ENCODE data around the gene ZMYND12.

DNA sequence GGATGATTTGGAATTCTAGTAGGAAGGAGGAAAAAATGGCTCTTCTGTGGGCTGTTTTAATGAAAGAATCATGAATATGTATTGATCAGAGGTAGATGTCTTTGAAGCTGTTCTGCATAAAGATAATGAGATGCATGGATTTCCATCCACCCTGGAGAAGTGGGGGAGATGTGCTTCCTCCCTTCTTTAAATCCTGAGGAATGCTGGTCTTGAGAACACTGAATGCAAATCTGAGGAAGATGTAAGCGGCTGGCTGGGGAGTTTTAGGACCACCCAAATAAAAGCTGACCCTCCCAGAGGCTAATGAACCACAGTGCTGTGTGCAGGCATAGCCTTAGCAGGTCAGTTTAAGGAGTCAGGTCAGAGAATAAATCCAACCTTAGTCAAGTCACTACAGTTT, 37.3 kb downstream of the ZMYND12 start:
- TF ChIP-seq, protein P1, sequence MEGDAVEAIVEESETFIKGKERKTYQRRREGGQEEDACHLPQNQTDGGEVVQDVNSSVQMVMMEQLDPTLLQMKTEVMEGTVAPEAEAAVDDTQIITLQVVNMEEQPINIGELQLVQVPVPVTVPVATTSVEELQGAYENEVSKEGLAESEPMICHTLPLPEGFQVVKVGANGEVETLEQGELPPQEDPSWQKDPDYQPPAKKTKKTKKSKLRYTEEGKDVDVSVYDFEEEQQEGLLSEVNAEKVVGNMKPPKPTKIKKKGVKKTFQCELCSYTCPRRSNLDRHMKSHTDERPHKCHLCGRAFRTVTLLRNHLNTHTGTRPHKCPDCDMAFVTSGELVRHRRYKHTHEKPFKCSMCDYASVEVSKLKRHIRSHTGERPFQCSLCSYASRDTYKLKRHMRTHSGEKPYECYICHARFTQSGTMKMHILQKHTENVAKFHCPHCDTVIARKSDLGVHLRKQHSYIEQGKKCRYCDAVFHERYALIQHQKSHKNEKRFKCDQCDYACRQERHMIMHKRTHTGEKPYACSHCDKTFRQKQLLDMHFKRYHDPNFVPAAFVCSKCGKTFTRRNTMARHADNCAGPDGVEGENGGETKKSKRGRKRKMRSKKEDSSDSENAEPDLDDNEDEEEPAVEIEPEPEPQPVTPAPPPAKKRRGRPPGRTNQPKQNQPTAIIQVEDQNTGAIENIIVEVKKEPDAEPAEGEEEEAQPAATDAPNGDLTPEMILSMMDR (IDR thresholded peaks at IDR 0.05): no peak
- TF ChIP-seq POLR2A (IDR thresholded peaks at IDR 0.05): no peak

Data from body of pancreas (tissue), 4 donors.